Activated CD8-positive, alpha-beta memory T cell treated with anti-CD3 and anti-CD28 coated beads, Interleukin-2, amount 50 U/mL, for 1 hour (primary cell): ENCODE results near the gene BST1.

Experiments used
- DNase-seq: peaks from one replicate; pipeline ENCODE4 v3.0.0-alpha.2; 2020; ENCODE audit errors: extremely low read depth

Gene BST1

GRCh38 chr4:15676039-15676438 is 26.8 kb upstream of the BST1 start:
- no peak for DNase-seq

- no peak for DNase-seq
Observed at GRCh38 chr4:15676899-15677298, 26.0 kb upstream of the BST1 start.

GRCh38 chr4:15677507-15677988 is 25.3 kb upstream of the BST1 start:
- DNase-seq: no peak

- DNase-seq: no peak
Observed at GRCh38 chr4:15681067-15681371, 21.8 kb upstream of the BST1 start.

- DNase-seq: peak; percentile 76
Observed at GRCh38 chr4:15681372-15682241, 21.3 kb upstream of the BST1 start, which contains the start of gene FAM200B. Gene FAM200B, plus strand, starts transcription at chr4:15681827. Its CDS starts 5,151 bp downstream, at chr4:15686978.

DNA sequence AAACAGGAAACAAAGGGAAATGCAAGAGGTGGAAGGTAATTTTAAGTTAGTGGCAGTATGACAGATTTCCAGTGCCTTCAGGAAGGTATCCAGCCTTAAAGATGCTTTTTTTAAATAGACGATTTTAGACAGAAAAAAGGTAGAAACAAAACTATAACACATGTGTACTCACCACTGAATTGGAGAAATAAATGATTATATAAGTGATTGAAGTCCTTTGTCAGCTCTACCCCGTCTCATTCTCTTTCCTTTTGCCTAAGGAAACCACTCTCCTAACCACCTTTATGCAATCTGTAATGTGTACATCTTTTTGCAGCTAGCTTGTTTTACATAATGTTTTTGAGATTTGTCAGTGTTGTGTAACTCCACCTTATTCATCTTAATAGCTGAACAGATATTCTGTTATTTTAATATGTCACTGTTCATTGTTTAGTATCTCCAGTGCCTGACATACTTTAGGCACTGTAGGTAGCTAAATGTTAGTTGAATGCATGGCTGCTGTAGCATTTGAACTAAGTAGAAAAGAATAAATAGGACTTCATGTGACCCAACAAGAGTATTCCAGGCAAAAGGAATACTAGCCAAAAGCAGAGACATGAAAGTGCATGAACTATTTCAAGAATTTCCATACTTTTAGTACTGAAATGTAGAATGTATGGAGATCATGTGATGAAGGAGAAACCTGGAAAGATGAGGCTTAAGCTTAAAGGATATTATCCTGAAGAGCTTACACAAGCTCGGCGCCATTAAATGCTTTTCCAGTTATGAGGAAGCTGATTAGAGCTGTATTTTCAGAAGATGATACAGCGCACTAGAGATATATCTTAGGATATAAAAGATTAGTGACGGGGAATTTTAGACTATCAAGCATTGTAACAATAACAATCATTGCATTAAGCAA is 20.4 kb upstream of the BST1 start:
- DNase-seq: no peak

DNA sequence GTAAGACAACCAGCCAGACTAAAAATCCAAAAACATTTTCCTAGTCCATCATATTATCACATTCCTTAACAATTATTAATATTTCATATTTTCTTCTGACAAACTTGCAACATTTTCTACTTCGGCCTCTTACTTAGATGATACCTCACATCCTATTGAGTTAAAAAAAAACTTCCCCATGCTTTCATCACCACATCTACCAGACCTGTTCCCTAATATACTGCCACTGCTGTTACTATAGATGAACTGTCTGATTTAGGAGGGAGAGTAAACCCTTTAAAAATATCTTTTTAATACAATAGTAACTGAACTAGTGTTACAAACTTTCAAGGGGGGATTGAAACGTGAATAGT is 19.7 kb upstream of the BST1 start:
- DNase-seq: no peak

DNA sequence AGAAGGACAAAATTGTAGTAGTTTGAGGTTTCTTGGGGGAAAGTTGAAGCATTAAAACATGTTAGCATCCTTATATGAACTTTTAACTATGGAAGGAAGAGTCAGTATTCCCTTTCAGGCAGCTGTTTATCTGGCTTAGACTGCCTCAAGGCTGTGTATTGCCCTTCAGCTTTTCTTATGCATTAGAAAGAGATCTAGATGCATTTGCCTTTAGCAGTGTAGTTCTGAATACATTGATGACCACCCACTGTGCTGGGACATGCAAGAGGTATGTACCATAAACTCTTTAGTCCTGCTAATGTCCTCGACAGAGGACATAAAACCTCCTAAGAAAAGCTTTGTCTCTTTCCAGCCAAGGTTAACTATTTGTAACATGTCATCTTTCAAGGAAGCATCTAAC is 18.4 kb upstream of the BST1 start:
- no peak for DNase-seq

DNA sequence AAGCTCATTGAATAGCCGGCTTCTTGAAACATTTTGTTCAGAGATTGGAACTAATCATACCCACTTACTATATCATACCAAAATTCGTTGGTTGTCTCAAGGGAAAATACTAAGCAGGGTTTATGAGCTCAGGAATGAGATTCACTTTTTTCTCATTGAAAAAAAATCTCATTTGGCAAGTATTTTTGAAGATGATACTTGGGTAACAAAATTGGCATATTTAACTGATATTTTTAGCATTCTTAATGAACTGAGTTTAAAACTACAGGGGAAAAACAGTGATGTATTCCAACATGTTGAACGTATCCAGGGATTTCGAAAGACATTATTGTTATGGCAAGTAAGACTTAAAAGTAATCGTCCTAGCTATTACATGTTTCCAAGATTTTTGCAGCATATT is 14.8 kb upstream of the BST1 start:
- no peak for DNase-seq

GRCh38 chr4:15689540-15689939 is 13.3 kb upstream of the BST1 start:
- DNase-seq: no peak

DNA sequence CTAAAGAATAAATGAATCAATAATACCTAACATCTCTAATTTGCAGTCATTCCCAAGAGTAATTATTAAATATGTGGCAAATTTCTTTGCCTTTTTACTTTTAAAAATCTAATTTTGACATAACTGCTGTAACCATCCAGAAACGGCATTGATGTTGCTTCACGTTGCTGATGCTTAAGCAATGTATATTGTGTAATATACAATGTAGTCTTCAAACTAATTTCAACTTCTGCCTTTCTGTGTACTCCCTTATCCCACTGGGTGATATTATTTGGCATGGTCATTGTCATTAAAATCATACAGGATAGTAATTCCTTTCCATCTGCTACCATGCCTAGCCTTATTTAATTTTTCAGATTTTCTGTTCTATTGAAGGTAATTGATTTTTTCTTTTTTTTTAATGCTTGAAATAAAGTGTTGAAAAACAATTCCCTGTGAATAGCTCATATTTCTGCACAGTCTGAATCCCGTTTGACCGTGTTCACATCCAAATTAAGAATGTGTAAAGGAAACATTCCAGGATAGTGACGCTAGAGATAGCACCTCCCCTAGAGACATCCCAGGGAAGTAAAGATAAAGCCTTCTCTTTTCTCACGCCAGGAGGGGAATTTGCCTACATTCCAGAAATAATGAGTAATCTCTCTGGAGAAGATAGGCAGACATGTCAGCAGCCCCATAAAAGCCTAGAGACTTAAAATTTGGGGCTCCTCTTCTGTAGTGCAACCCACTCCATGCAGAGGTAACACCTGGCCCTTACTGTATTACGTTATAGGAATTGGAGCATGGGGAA is 12.7 kb upstream of the BST1 start:
- no peak for DNase-seq

- no peak for DNase-seq
Observed at GRCh38 chr4:15691346-15692135, 11.3 kb upstream of the BST1 start.

DNA sequence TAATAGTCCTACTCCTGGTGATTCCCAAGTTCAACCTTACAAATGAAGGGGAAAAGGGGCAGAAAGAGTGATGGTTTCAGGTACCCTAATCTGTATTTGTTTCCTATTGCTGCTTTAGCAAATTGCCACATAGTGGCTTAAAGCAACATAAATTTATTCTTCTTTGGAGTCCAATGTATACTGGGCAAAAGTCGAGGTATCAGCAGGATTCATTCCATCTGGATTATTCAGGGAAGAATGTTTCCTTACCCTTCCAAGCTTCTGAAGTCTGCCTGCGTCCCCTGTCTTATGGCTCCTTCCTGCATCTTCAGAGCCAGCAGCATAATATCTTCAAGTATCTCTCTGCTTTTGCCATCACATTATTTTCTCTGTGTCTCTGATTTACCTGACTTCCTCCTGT is 10.3 kb upstream of the BST1 start:
- DNase-seq: no peak

- DNase-seq: no peak
Observed at GRCh38 chr4:15694431-15694830, 8.4 kb upstream of the BST1 start.

DNA sequence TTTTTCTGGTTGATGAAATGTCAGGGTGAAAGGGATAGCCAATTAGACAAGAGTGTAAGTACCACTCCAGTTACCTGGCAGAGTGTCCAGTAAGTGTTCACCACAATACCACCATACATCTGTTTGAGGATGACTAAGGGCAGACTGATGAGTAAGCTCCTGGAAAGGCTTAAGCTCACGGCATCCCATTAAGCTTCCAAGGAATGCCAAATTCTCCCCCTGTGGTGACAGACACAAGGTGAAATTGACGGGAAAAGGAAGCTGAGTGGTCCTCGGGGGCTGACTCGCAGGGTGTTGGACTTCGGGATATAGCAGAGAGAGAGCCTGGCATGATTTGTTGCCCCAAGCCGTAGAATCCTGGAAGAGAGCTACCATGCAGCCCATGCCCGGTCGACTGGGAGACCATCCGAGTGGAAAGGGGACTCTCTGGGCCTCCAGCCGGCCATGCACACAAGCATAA is 7.6 kb upstream of the BST1 start:
- DNase-seq: no peak

- no peak for DNase-seq
Observed at GRCh38 chr4:15695729-15696128, 7.1 kb upstream of the BST1 start.

DNA sequence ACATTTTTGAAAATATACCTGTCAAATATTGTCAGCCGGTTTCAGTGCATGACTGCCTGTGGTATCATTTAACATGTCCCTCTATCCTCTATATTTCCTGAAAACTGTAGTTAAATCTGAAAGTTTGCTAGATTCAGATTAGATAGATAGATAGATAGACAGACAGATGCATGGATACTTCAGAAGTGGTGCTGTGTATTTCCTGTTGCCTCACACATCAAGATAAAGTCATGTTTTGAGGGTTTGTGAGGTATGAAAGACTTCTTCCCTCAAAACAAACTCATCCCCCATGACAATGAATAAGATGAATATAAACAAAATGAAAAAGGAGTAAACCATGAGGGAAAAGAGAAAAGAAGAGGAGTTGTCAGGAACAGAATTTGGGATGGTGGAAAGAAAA is 6.0 kb upstream of the BST1 start:
- DNase-seq: no peak

GRCh38 chr4:15703439-15703838 is 574 bp downstream of the BST1 start:
- no peak for DNase-seq

GRCh38 chr4:15704129-15704528 is 1.3 kb downstream of the BST1 start:
- no peak for DNase-seq

- no peak for DNase-seq
Observed at GRCh38 chr4:15706646-15707362, 3.9 kb downstream of the BST1 start.

DNA sequence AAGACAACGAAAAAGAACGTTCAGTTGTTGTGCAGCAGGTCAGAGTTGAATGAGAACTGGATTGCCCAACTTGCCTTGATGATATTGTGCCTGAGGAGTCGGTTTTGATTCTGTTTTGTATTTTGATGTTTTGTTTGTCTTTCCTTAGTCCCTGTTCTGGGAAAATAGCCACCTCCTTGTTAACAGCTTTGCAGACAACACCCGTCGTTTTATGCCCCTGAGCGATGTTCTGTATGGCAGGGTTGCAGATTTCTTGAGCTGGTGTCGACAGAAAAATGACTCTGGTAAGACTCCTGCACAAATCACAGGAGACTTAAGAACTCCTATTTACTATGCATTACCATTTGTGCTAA is 4.5 kb downstream of the BST1 start:
- DNase-seq: no peak
